GM04504 (cell line): ENCODE data around the gene ZNG1A.
"Not testable (repeated sequence)": the region's sequence is repeated elsewhere in the genome, so short reads cannot be mapped to it uniquely, and the experiment has no call there.

Source experiments
- DNase-seq: peaks from one replicate; pipeline ENCODE4 v3.0.0-alpha.2; 2012; ENCODE audit warnings: low read depth

ZNG1A gene

DNA sequence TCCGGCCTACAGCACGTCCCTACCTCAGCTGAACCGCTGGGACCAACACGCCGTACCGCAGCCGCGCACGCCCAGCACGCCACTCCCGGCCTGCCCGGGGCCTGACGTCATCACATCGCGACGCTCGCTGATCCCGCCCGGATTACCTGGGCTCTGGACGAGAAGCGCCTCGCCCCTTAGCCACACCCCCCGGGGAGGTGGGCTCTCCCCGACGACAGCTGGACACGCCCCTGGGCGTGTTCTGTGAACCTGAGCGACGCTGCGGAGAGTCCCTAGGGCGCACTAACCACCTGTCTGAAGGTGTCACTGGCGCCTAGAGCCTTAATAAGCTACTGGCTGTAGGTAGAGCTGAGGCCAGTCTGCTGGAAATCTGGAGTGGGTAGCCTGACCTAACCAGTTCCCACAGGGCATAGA, at the start of gene ZNG1A:
ZNG1A (minus strand) TSS at position 87 of the 414 bp plus-strand sequence. CDS start 87 bp downstream, outside the sequence.
- not testable (repeated sequence) for DNase-seq

- DNase-seq, result no peak
Observed at GRCh38 chr9:227860-228259, 49.0 kb upstream of the ZNG1A start.

DNA sequence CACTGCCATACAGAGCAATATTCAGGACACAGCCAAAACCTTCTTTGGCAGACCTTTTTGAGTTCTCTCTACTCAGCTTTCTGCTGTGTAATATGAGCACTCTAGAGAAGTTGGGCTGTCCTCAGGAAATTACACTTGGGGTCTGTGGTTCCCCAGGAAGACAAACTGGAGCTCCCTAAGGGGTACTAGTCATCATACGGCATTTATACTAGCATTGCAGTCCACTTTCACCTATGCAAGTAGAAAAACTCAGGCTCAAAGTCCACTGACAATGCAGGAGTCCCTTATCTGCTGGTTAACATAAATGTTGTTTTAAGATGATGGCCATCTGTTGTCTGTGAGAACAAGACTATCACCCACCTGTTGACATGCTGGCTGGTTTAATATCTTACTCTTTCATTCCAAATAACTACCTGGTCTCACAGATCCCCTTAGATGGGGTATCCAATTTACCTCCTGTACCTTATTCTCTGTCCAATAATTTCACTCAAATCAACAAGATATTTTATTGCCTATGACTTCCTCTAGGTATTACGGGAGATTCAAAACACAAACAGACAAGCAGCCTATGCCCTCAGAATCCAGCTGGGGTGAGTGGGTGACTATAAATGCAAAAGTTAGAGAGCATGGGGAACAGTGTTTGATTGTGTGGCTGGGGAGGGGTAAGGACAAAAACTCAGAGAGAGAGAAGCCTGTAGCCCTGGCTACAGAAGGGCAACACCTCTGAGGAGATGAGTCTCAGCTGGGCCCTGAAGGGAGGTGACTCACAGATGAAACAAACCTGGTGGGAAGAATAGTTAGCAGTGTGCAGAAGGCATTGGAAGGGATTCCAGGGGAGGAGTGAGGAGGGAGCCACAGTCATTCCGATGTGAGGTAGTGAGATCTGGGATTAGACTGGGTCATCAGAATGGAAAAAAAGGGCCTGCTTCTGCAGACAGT, 46.0 kb upstream of the ZNG1A start:
- DNase-seq, result no peak

DNA sequence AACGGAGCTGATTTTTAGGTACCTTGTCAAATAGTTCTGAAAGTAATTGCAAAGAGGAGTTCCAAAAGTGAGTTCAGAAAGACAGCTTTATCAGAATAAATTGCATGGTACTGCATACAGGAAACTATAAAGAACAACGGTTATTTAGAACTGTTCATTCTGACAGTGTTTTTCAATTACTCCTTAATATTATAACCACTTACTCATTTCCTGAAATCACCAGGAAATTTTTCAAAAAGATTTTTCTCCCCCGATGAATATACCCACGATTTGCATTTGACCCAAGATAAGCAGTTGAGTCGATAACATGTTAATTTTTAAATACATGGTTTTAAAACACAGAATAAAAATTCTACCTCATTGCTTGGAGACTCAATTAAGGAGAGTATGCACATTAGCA, 45.2 kb upstream of the ZNG1A start:
- no peak for DNase-seq

- DNase-seq, result no peak
Observed at GRCh38 chr9:223152-223551, 44.3 kb upstream of the ZNG1A start.

DNA sequence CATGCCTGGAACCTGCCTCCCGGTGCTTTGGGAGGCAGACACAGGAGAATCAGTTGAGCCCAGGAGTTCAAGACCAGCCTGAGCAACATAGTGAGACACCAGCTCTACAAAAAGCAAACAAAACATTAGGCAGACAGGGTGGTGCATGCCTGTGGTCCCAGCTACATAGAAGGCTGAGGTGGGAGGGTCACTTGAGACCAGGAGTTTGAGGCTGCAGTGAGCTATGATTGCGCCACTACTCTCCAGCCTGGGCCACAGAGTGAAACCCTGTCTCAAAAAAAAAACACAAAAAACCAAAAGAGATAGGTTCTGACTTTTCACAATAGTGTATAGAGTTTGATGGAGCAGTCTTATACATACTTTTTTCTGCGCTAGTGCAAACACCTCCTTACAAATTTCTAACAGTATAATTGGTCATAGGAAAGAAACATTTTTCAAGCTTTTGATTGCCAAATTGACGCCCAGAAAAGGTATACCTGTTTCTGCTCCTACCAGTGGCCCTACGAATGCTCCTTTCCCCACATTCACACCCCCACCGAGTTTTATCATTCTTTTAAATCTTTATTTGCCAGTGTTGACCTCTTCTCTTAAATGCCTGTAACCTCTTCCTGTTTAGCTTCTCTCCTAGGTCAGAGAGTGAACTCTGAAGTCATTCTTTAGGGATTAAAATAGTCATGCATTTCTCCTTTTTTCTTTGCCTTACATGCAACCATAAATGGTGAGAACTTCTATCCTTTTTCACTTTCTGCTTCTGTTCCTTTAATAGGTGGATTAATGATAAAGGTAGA, 43.3 kb upstream of the ZNG1A start:
- DNase-seq, result no peak

DNA sequence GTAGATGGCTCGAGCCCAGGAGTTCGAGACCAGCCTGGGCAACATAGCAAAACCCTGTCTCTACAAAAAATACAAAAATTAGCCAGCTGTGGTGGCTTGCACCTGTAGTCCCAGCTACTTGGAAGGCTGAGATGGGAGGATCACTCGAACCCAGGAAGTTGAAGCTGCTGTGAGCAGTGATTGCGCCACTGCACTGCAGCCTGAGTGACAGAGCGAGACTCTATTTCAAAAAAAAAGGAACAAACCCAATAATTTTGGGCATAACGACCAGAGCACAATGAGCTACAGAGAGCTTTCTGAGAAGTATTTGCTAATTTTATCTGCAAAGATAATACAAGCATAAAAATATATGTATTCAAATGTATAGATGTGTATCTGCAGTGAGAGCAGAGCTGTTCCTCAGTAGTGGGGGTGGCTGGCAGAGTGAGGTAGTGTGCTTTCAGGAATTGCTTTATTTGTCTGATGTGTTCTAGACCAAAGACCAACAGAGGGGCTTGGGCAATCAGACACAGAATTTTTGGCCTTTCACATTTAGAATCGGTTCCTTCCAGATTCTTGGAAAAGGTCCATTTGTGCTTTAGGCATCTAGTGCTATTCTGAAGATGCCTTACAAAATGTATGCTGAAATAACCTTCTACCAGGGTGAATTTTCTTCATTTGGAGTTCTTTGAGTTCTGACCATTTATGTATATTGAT, 41.0 kb upstream of the ZNG1A start:
- DNase-seq, result no peak

- DNase-seq, result not testable (repeated sequence)
Observed at GRCh38 chr9:219036-219435, 40.2 kb upstream of the ZNG1A start.

DNA sequence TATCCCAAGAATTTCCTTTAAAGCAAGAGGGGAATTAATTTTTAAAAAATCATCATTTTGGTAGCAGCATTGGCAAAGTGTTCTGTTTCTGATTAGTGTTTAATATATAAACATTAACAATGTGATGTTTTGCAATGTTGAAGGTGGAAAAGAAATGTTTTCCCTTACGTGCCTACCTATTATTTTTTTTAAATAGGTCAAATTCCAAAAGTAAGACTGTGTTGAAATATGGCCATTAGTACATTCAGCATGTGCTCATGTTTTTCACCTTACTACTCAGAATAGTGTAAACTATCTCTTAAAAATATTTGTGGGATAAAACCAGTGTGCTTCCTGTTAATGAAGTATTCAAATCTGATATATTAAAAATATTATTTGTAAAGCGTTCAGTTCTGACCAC, 39.1 kb upstream of the ZNG1A start:
- DNase-seq, result no peak

- DNase-seq, result no peak
Observed at GRCh38 chr9:216866-217265, 38.0 kb upstream of the ZNG1A start.

DNA sequence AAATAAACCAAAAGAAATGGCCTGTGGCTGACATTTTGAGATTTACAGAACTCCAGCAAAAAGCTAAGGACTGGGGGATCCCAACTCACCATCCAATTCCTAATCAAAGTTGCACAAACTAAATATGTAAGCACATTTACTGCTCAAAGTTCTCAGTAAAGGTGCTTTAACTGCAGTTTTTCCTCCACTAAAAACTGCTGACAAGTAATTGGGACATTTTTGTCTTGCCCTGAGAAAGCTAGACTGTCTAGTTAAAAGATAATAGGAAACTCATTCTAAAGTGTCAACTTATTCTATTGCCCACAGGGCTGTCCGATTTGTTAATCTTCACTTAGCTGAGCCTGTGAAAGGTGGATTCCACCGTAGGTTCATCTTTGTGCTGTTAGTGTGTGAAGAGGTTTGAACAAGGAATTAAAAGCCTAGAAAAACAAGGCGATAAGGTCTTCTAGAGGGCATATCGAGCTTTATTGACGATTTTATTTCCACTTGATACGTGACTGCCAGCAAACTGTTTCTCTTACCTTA, 36.8 kb upstream of the ZNG1A start:
- DNase-seq, result no peak

DNA sequence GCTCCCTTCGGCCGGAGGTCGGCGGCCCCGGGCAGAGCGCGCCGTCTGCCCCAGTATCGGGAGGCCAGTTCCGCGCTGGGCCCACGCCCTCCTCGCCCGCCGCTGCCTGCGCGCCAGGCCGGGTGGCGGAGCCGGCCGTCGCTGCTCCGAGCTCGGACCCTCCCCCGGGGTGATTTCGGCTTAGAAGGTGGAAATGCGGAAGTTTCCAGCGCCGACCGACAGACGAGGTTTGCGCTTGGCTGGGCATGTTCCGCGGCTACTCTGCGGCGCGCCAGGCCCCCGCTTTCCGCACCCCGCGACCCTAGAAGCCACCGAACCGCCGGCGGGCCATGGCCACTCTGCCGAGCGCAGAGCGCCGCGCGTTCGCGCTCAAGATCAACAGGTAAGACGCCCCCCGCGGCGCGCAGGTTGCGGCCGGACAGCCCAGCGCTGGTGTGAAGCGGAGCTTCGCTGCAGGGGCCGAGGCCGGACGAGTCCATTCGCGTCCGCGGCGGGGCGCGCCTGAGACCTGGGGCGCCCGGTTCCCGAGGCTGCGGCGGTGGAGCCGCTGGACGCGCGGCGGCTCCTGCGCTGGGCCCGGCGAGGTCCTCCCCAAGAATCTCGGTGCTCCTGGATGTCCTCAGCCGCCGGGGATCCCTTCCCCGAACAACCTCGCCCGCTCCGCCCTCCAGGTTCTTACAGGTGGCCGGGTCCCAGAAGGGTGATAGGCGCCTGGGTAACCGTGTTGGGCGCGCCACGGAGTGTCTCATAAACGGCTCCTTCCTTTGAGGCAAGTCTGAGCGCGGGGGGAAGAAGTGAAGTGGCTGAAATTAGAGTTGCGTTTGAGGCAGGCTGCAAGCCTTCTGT, 36.0 kb upstream of the ZNG1A start, which contains the start of gene DOCK8:
DOCK8 (plus strand) TSS at position 218 of the 846 bp plus-strand sequence; CDS start at position 330, 112 bp downstream.
- no peak for DNase-seq

GRCh38 chr9:214351-214647, 35.4 kb upstream of the ZNG1A start:
- DNase-seq, result no peak

- DNase-seq, result not testable (repeated sequence)
Observed at GRCh38 chr9:213901-214300, 35.0 kb upstream of the ZNG1A start.

DNA sequence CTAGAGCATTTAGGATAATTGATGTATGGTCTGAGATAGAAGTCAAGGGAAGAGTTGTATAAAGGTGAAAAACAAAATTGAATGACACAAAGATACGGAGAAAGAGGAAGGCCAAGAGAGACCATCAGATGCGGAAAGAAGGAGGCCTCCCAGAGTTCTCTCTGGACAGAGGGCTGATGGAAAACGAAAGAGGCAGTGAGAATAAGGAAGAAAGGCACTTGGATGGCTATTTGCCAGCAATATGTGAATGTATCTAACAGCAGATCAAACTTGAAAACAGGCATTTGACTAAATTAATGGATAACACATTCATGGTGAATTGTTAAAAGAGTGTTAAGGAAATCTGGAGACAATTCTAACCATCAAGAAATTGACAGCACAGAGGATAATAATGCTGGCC, 33.4 kb upstream of the ZNG1A start:
- no peak for DNase-seq

GRCh38 chr9:211557-211956, 32.7 kb upstream of the ZNG1A start:
- no peak for DNase-seq

GRCh38 chr9:211036-211435, 32.2 kb upstream of the ZNG1A start:
- DNase-seq, result no peak

GRCh38 chr9:209143-209758, 30.4 kb upstream of the ZNG1A start:
- no peak for DNase-seq

DNA sequence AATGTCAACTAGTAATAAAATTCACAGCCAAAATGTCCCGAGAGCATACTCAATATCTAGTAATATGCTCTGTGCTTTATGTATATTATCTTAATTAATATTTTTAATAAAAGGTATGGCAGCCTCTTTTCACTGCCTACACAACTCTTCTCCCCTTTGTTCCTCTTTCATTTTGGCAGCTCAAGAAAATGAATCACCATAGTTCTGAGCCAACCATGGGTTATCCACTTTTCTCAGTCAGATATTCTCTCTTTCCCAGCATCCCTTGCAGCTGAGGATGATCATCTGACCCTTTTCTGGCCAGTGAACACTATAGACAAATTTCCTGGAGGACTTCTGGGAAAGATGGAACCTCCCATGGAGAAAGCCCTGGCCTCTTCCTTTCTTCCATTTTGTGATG, 27.6 kb upstream of the ZNG1A start:
- no peak for DNase-seq

GRCh38 chr9:199601-200000, 20.7 kb upstream of the ZNG1A start:
- not testable (repeated sequence) for DNase-seq
